ENCODE measurements around the gene SFXN2.
"Not testable (repeated sequence)": the region's sequence is repeated elsewhere in the genome, so short reads cannot be mapped to it uniquely, and the experiment has no call there.

Gene SFXN2

DNA sequence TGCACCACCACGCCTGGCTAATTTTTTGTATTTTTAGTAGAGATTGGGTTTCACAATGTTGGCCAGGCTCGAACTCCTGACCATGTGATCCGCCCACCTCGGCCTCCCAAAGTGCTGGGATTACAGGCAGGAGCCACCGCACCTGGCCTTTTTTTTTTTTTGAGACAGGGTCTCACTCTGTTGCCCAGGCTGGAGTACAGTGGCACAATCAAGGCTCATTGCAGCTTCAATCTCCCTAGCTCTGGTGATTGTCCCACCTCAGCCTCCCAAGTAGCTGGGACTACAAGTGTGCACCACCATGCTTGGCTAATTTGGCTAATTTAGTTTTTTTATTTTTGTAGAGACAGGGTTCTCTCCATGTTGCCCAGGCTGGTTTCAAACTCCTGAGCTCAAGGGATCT is 27.9 kb downstream of the SFXN2 start:
- H3K9me3 ChIP-seq; H3K27me3 ChIP-seq (ENCODE audit: low read depth); DNase-seq (ENCODE audit: low spot score in 2 of 2); in situ Hi-C loops (cut with MboI; ENCODE audit: low sequenced_read_pairs); H3K4me3 ChIP-seq: not testable (repeated sequence)
- Histone ChIP-seq H3K36me3 (replicated peaks) (peaks cover 10% of the 10 kb centered on the region), H3K4me1 (peaks cover 12% of the 10 kb centered on the region)

DNA sequence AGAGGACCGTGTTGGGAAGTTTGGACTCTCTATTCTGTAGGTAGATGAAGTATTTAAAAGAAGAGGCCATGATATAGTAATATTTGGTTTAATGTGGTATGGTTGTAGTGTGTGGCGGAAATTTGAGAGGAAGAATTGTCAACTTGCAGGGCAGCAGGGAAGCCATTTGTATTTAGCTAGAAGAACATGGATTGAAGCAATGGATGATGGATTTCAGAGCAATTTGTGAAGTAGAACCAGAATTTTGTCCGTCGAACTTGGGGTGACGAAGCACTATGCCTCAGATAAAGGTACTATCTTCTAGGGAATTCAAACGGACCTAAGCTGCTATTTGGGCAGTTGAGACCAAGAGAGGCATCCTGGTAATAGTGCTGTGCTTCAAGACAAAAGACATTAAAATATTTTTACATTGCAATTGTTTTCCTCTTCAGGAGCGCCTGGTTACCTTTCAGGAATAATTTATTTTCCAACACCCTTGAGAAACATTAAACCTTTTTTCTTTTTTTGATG is 28.7 kb downstream of the SFXN2 start:
- Histone ChIP-seq H3K4me1 (peaks cover 12% of the 10 kb centered on the region), H3K9me3 (no peaks in the 10 kb centered on the region), H3K4me3 (peak overlapping the region; percentile 10), H3K27me3 (ENCODE audit: low read depth) (no peaks in the 10 kb centered on the region; the same call in 1 of the 2 replicates), H3K36me3 (replicated peaks) (peaks cover 3% of the 10 kb centered on the region)
- in situ Hi-C loops (cut with MboI; ENCODE audit: low sequenced_read_pairs) = no loop called here
- DNase-seq (ENCODE audit: low spot score in 2 of 2) = no peak

- in situ Hi-C loops (cut with MboI; ENCODE audit: low sequenced_read_pairs) = no loop called here
- peaks cover 12% of the 10 kb centered on the region for H3K4me1 ChIP-seq
- no peaks in the 10 kb centered on the region; the same call in 1 of the 2 replicates for H3K27me3 ChIP-seq (ENCODE audit: low read depth)
- no peaks in the 10 kb centered on the region; the same call in 1 of the 2 replicates for H3K36me3 ChIP-seq (replicated peaks)
- no peaks in the 10 kb centered on the region for H3K9me3 ChIP-seq
- H3K4me3 ChIP-seq = peak within 1 kb of the TSS; percentile 74
- peak; percentile 97 to 98 for DNase-seq (ENCODE audit: low spot score in 2 of 2)
Observed at GRCh38 chr10:102743588-102744373, 29.3 kb downstream of the SFXN2 start, which contains the start of gene WBP1L. Gene WBP1L, plus strand, starts transcription at chr10:102743948. Its CDS starts 106 bp downstream, at chr10:102744054.

DNA sequence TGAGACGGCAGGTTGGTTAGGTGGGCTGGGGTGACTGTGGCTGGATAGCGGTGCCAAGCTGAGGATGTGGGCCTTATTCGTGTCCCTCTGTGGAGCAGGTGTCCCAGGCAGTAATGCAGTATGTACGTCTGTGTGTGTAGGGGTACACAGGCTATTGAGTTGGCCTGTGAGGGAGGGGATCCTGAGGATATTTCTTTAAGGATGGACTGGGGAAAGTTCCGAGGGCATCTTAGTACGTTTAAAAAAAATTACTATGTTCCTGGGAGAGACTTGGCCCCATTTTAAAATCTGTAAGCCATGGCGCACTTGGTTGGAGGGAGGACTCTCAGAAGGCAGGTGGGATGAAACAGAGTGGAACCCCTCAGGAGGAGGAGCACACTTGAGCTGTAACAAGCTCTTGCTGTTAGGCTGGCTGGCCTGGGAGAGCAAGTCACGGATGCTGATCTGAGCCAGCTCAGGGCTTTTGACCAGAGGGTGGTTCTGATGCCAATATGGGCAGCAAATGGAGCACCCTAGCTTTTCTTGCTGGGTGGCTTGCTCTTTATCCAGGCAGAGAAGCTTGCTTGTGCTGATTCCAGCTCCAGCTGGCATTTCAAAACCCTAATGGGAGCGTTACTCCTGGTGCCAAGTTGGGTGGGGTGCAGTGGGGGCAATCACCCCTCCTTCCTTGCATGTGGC is 30.1 kb downstream of the SFXN2 start:
- no peaks in the 10 kb centered on the region for H3K36me3 ChIP-seq (replicated peaks)
- no peaks in the 10 kb centered on the region; the same call in 1 of the 2 replicates for H3K27me3 ChIP-seq (ENCODE audit: low read depth)
- peaks cover 12% of the 10 kb centered on the region for H3K4me1 ChIP-seq
- in situ Hi-C loops (cut with MboI; ENCODE audit: low sequenced_read_pairs) = no loop called here
- peak in 1 of 2 experiments; percentile 28 for DNase-seq (ENCODE audit: low spot score in 2 of 2)
- peak overlapping the region; percentile 74 for H3K4me3 ChIP-seq
- H3K9me3 ChIP-seq = no peaks in the 10 kb centered on the region

DNA sequence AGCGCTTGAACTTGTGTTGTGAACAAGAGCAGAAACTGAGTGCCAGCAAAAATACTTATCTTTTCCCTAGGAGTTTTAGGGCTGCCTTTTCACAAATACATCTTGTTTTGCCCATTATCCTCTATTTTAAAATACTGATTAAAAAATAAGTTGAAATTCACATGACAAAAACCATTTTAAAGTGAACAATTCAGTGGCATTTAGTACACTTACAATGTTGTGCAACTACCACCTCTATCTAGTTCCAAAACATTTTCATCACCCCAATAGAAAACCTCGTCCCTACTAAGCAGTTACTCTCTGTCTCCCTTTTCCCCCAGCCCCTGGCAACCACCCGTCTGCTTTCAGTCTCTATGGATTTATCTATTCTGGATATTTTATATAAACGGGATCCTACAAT is 30.7 kb downstream of the SFXN2 start:
- Histone ChIP-seq H3K36me3 (replicated peaks) (no peaks in the 10 kb centered on the region), H3K9me3 (no peaks in the 10 kb centered on the region), H3K4me1 (peaks cover 12% of the 10 kb centered on the region), H3K4me3 (no peak overlapping the region; the same call in 1 of the 2 replicates), H3K27me3 (ENCODE audit: low read depth) (no peaks in the 10 kb centered on the region; the same call in 1 of the 2 replicates)
- in situ Hi-C loops (cut with MboI; ENCODE audit: low sequenced_read_pairs) = no loop called here
- no peak for DNase-seq (ENCODE audit: low spot score in 2 of 2)

GRCh38 chr10:102752266-102752930 is 38.0 kb downstream of the SFXN2 start:
- in situ Hi-C loops (cut with MboI; ENCODE audit: low sequenced_read_pairs) = no loop called here
- DNase-seq (ENCODE audit: low spot score in 2 of 2) = no peak
- no peaks in the 10 kb centered on the region for H3K27me3 ChIP-seq (ENCODE audit: low read depth)
- H3K36me3 ChIP-seq (replicated peaks) = no peaks in the 10 kb centered on the region
- H3K4me1 ChIP-seq = no peaks in the 10 kb centered on the region
- H3K4me3 ChIP-seq = no peak overlapping the region
- H3K9me3 ChIP-seq = no peaks in the 10 kb centered on the region

DNA sequence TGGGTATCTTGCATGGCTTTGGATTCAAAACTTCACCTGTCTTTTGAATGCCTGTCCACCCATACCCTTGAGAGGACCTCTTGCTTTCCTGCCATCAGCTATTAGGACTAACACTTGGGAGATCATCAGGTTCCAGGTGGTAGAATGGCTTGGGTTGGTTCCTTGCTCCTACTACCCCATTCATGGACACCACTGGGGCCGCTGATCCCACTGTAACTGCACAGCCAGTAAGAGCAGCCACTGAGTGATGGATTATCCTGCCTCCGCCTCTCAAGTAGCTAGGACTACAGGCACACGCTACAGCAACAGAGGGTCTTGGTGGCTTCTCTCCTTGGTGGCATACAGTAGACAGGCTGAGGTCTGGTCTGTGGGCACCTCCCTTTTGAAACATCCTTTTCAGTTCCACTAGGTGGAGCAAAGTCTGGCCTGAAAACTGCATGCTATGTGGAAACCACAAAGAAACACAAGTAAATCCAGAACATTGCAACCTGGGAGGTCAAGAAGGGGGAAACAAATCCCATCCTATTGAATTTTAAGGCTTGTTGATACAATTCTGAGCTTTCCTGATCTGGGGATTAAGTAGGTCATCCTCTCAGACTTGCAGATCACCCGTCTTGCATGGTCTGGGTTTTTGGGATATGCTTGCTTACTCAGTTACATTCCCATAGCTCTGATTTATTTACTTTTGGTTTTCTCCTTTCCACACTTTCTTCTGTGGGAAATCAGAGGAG is 38.7 kb downstream of the SFXN2 start:
- DNase-seq (ENCODE audit: low spot score in 2 of 2) = peak; percentile 38 to 43
- Histone ChIP-seq H3K9me3 (no peaks in the 10 kb centered on the region), H3K36me3 (replicated peaks) (no peaks in the 10 kb centered on the region), H3K27me3 (ENCODE audit: low read depth) (no peaks in the 10 kb centered on the region), H3K4me3 (no peak overlapping the region), H3K4me1 (no peaks in the 10 kb centered on the region)
- in situ Hi-C loops (cut with MboI; ENCODE audit: low sequenced_read_pairs) = no loop called here

DNA sequence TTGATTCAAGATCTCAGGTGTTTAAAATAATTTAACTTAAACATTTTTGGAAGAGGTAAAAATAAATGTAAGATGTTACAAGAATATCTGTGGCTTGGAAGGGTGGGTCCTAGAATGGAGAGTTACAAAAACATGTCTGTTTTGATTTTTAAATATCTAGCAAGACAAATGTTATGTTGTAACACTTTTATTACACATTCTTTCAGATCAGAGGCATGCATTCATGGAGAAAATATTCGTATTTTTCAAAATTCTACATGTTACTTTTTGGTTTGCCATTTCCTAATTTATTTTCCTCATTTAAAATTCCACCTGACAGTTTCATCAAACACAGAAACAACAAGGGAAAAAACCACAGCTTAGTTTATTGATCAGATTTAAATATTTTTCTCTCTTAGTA is 39.3 kb downstream of the SFXN2 start:
- Histone ChIP-seq H3K4me3 (no peak overlapping the region), H3K9me3 (no peaks in the 10 kb centered on the region), H3K36me3 (replicated peaks) (no peaks in the 10 kb centered on the region), H3K4me1 (no peaks in the 10 kb centered on the region), H3K27me3 (ENCODE audit: low read depth) (no peaks in the 10 kb centered on the region)
- in situ Hi-C loops (cut with MboI; ENCODE audit: low sequenced_read_pairs) = no loop called here
- no peak for DNase-seq (ENCODE audit: low spot score in 2 of 2)

DNA sequence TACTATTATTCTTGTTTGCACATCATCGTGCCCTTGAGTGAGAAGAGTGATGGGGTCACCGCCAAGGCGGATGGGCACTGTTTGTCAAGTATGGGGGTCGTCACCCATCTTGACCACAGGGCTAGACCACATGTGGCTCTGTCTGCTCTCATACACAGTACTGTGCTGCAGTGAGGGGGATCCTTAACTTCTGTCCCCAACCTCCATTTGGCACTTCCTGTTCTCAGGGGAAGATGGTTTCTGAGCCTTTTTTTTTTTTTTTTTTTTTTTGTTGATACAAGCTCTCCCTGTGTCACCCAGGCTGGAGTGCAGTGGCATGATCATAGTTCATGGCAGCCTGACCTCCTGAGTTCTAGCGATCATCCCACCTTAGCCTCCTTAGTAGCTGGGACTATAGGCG is 42.9 kb downstream of the SFXN2 start:
- in situ Hi-C loops (cut with MboI; ENCODE audit: low sequenced_read_pairs) = no loop called here
- no peak for DNase-seq (ENCODE audit: low spot score in 2 of 2)
- H3K36me3 ChIP-seq (replicated peaks) = no peaks in the 10 kb centered on the region
- H3K4me3 ChIP-seq = no peak overlapping the region
- no peaks in the 10 kb centered on the region for H3K4me1 ChIP-seq
- H3K27me3 ChIP-seq (ENCODE audit: low read depth) = no peaks in the 10 kb centered on the region
- H3K9me3 ChIP-seq = no peaks in the 10 kb centered on the region

- no peaks in the 10 kb centered on the region for H3K4me1 ChIP-seq
- DNase-seq (ENCODE audit: low spot score in 2 of 2) = no peak
- no peaks in the 10 kb centered on the region for H3K9me3 ChIP-seq
- in situ Hi-C loops (cut with MboI; ENCODE audit: low sequenced_read_pairs) = no loop called here
- H3K27me3 ChIP-seq (ENCODE audit: low read depth) = no peaks in the 10 kb centered on the region
- H3K36me3 ChIP-seq (replicated peaks) = no peaks in the 10 kb centered on the region
- no peak overlapping the region for H3K4me3 ChIP-seq
Observed at GRCh38 chr10:102758240-102758932, 44.0 kb downstream of the SFXN2 start.

- in situ Hi-C loops (cut with MboI; ENCODE audit: low sequenced_read_pairs); DNase-seq (ENCODE audit: low spot score in 2 of 2); H3K36me3 ChIP-seq (replicated peaks); H3K9me3 ChIP-seq; H3K4me1 ChIP-seq; H3K27me3 ChIP-seq (ENCODE audit: low read depth); H3K4me3 ChIP-seq: not testable (repeated sequence)
Observed at GRCh38 chr10:102758933-102759262, 44.5 kb downstream of the SFXN2 start.

DNA sequence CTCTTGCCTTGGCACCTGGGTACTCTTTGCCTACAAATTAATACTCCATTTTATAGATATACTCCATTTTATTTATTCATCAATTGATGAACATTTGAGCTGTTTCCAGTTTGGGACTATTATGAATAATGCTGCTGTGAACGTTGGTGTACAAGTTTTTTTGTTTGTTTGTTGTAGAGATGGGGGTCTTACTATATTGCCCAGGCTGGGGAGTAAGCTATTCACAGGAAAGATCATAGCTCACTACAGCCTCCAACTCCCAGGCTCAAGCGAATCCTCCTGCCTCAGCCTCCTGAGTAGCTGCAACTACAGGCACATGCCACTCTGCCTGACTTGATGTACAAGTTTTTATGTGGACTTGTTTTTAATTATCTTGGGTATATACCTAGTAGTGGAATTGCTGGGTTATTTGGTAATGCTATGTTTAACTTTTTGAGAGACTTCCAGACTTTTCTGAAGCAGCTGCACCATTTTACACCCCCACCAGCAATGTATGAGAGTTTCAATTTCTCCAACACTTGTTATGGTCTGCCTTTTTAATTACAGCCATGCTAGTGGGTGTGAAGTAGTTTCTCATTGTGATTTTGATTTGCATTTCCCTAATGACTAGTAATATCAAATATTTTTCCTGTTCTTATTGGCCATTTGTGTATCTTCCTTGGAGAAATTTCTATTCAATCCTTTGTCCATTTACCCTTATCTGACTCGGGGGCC is 45.2 kb downstream of the SFXN2 start:
- H3K9me3 ChIP-seq = no peaks in the 10 kb centered on the region
- H3K4me1 ChIP-seq = no peaks in the 10 kb centered on the region
- H3K27me3 ChIP-seq (ENCODE audit: low read depth) = no peaks in the 10 kb centered on the region
- H3K36me3 ChIP-seq (replicated peaks) = no peaks in the 10 kb centered on the region
- in situ Hi-C loops (cut with MboI; ENCODE audit: low sequenced_read_pairs) = no loop called here
- no peak overlapping the region for H3K4me3 ChIP-seq
- no peak for DNase-seq (ENCODE audit: low spot score in 2 of 2)
